ENCODE results near the gene TPI1.

The TPI1 gene

DNA sequence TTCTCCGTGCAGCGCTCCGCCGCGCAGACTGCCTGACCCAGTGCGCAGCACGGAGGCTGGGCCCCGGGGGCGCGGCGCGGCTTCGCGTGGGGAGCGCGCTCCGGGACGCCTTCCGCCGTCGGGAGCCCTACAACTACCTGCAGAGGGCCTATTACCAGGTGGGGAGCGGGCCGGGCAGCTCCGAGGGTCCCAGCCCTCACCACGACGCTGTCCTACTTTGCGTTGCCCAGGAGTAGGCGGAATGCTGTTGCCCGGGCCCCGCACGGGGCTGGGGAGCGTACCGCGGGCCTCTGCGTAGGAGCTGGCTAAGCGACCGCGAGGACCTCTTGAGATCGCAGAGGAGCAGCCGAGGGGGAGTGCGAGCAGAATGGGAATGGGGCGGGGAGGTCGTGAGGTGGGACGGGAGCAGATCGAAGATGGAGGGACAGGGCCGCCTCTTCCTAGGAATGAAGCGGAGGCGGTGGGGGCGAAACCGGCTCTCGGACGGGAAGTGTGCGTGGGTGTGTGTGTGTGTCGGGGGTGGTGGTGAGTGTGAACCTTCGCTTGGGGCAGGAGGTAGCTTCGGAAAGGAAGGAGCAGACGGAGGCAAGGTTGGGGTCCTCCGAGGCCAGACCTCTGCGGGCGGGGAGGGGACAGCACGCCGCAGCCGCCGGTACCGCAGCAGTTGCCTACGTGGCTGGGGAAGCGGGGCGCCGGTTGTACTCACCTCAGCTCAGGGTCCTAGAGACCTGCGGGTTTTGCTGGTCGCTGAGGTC, 38.4 kb upstream of the TPI1 start:
- no peak for DNase-seq (ENCODE audit: low read depth in 2 of 2, low spot score in 1 of 2)

DNA sequence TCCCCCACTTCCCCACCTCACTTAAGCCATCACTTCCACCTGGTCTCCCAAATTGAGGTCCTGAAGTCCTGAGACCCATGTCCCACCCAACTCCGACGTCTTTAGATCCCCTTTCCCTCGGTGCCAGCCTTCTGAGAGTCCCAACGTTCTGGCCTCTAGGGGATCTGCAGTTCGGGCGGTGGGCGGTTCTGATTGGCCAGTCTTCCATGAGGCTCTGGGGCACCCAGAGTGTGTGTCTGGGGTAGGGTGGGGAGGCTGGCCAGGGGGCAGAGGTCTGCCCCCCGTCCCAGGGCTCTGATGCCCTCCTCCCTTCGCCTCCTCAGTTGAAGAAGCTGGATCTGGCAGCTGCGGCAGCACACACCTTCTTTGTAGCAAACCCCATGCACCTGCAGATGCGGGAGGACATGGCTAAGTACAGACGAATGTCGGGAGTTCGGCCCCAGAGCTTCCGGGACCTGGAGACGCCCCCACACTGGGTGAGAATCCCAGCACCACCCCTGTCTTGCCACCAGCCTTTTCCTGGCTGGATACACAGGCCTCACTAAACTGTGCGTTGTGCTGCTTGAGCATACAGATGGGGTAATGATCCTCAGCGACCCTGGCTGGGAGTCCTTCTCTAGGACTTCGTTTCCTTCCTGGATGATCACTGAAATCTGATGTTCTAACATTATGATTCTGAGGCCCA, 37.7 kb upstream of the TPI1 start:
- DNase-seq (ENCODE audit: low read depth in 2 of 2, low spot score in 1 of 2), result no peak

DNA sequence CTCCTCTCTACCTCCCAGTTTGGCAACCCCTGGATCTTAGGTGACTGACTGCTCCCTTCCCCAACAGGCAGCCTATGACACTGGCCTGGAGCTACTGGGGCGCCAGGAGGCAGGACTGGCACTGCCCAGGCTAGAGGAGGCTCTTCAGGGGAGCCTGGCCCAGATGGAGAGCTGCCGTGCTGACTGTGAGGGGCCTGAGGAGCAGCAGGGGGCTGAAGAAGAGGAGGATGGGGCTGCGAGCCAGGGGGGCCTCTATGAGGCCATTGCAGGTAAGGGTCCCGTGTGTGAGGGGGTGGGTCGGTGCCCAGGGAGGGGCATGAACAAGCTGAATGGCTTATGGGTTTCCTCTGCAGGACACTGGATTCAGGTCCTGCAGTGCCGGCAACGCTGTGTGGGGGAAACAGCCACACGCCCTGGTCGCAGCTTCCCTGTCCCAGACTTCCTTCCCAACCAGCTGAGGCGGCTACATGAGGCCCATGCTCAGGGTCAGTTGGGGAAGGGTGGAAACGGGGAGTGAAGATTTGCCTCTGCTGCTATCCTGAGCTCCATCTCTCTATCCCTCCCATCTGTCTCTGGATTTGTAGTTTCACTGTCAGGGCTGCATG, 36.9 kb upstream of the TPI1 start:
- no peak for DNase-seq (ENCODE audit: low read depth in 2 of 2, low spot score in 1 of 2)

DNA sequence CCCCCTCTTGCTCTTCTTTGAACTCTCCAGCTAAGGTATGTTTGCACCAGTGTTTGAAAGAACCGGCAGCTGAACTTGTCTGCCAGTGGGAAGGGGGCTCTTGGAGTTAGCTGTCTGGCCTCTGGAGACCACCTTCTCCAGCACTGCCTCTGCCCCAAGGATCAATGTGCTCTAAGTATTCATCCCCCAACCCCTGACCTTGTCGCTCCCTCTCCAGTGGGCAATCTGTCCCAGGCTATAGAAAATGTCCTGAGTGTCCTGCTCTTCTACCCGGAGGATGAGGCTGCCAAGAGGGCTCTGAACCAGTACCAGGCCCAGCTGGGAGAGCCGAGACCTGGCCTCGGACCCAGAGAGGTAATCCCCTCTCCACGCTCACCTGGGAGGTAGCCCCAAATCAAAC, 36.3 kb upstream of the TPI1 start:
- no peak for DNase-seq (ENCODE audit: low read depth in 2 of 2, low spot score in 1 of 2)

DNA sequence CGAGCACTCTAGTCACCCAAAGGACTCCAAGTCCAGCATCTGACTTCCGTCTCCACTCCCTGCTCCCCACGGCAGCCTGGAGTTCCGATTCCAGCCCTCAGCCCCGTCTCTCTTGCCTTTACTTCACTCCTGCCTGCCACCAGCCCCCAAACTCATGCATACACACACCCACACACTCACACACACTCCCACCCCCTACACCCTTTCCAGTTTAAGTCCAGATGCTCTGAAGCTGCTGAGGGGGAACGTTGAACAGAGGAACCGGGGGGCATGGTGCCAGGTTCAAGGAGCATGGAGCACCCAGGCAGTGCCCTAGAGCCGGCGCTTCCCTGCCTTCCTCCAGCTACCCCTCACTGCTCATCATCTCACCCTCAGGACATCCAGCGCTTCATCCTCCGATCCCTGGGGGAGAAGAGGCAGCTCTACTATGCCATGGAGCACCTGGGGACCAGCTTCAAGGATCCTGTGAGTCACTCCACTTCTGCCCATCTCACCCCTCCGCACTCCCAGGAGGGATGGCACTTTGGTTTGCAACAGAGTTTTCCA, 35.8 kb upstream of the TPI1 start:
- DNase-seq (ENCODE audit: low read depth in 2 of 2, low spot score in 1 of 2), result no peak

DNA sequence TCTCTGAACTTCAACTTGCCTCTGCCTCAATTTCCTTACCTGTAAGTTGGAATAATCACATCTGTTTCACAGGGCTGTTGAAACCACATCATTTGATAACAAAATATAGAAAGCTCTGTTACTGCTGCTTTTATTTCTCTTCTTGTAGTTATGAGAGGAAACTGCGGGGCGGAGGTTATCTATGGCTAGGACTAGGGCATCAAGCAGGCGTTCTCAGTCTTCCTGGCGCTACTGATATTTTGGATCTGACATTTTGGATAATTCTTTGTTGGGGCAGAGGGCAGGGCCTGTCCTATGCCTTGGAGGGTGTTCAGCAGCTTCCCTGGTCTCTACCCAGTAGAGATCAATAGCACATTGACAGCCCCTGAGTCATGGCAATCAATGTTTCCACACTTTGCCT, 35.2 kb upstream of the TPI1 start:
- no peak for DNase-seq (ENCODE audit: low read depth in 2 of 2, low spot score in 1 of 2)

DNA sequence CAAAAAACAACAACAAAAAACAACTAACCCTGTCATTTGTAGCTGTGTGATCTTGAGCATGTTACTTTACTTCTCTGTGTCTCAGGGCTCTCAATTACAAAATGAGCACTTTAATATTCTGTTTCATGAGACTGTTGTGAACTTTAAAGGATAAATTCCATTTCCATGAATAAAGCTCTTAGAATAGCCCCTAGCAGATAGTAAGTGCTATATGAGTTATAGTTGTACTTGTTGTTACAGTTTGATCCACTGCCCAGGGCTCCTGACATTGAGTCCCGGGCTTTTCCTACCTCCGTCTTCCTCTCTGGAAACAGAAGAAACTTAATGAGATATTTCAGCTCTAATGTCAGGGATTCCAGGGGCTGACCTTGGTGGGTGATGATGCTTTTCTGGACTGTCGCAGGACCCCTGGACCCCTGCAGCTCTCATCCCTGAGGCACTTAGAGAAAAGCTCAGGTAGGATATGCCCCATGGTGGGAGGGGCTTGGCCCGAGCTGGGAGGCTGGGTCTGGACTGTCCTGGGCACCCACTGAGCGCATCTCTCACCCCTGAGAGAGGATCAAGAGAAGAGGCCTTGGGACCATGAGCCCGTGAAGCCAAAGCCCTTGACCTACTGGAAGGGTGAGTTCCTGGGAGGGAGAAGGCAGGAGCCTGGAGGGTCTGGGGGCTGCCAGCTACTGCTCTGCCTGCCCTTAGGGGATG, 34.0 kb upstream of the TPI1 start:
- no peak for DNase-seq (ENCODE audit: low read depth in 2 of 2, low spot score in 1 of 2)

DNA sequence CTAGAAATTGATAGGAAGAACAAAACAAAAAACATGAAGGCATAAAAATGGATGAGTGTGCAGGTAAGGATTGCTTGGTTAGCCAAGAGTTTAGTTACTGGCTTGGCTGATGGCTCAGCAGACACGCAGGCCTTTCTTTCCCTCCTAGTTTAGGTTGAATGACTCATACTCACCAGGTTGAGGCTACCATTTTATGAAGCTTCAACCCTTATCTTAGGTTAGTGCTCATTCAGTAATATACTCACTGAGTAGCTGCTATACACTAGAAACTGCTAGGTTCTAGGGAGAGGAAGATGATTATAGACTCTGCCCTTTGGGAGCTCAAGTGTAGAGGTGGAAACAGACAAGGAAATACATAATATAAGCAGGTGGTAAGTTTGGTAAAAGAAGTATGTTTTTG, 33.1 kb upstream of the TPI1 start:
- no peak for DNase-seq (ENCODE audit: low read depth in 2 of 2, low spot score in 1 of 2)

DNA sequence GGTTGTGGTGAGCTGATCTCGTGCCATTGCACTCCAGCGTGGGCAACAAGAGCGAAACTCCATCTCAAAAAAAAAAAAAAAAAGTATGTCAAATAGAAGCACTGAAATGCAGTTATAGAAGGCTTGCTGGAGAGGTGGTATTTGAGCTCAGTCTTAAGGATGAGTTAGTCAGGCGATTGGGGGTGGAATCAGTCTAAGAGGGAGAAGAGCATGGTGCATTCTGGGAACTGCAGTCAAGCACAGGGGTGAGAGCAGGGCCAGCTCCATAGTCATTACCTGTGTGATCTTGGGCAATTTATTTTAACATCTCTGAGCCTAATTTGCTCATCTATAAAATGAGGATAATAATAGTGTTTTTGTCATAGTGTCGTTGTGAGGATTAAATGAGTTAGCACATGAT, 32.5 kb upstream of the TPI1 start:
- no peak for DNase-seq (ENCODE audit: low read depth in 2 of 2, low spot score in 1 of 2)

DNA sequence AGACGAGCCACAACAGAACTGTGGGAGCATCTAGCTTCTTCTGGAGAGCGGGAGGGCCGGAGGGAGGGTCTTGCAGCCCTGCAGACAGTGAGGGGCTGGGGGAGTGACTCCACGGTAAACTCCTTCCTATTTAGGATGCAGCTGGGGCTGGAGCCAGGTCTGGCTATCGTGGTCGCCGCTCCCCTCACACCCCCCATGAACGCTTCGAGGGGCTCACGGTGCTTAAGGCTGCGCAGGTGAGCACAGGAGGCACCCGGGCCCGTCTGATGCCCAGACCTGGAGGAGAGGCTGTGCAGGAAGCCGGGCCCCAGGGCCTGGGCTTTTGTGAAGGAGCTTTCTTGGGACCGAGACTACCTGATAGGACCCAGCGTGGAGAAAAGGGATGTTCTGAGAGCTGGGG, 30.5 kb upstream of the TPI1 start:
- DNase-seq (ENCODE audit: low read depth in 2 of 2, low spot score in 1 of 2), result no peak

DNA sequence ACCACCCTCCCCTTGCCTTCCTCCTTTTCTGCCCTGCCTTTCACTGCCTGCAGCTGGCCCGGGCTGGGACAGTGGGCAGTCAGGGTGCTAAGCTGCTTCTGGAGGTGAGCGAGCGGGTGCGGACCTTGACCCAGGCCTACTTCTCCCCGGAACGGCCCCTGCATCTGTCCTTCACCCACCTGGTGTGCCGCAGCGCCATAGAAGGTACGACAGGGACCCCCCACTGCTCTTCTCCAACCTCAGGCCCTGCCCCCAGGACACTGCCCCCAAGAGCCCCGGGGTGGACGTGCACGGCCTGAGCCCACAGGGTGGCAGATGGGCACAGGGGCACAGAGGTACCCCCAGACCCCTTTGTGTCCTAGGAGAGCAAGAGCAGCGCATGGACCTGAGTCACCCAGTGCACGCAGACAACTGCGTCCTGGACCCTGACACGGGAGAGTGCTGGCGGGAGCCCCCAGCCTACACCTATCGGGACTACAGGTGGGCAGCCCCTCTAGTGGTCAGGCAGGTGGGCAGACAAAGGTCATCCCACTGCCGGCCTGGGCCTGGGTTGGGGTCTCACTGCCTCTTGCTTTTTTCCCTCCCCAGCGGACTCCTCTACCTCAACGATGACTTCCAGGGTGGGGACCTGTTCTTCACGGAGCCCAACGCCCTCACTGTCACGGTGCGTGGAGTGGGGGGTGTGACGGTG, 29.8 kb upstream of the TPI1 start:
- no peak for DNase-seq (ENCODE audit: low read depth in 2 of 2, low spot score in 1 of 2)

DNA sequence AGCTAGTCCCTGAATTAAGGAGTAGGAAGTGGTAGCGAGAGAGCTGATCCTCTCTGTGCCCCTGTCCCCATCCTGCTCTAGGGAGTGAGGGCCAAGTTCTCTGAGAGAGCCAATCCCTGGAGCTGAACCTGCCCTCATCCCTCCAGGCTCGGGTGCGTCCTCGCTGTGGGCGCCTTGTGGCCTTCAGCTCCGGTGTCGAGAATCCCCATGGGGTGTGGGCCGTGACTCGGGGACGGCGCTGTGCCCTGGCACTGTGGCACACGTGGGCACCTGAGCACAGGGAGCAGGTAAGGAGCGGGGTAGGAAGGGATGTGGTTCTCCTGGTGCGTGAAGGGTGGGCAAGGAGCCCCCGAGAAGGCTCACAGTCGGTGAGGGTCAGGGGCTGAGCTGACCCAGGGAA, 28.5 kb upstream of the TPI1 start:
- no peak for DNase-seq (ENCODE audit: low read depth in 2 of 2, low spot score in 1 of 2)

DNA sequence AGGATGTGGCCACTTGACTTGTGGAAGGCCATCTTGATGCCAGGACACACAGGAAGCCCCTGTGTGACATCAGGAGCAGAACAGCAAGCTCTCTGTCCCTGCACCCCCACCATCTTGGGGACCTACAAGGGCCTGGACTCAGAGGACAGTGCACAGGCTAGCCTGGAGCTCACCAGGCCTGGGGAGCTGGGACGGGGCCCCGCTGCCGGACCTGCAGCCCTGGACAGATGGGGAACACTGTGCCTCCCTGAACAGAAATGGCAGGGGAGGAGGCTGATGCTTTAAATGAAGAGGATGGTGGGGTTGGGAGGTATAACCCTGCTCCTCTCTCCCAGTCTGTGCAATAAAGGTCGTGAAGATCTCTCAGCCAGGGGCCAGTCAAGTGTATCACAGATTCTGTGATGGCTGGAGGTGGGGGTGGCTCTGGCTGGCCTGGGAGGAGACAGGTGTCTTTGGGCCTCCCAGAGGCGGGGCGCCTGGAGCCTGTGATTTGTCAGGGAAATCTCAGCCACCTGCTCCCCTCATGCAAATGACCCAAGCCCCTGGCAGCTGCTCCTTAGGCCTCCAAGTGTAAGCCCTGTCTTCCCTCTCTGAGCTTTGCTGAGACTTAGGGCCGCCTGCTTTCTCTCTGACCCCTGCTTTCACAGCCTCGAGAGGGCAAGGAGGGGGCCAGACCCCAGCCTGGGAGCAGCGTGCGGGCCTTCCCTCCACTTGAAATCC, 27.7 kb upstream of the TPI1 start:
- no peak for DNase-seq (ENCODE audit: low read depth in 2 of 2, low spot score in 1 of 2)

DNA sequence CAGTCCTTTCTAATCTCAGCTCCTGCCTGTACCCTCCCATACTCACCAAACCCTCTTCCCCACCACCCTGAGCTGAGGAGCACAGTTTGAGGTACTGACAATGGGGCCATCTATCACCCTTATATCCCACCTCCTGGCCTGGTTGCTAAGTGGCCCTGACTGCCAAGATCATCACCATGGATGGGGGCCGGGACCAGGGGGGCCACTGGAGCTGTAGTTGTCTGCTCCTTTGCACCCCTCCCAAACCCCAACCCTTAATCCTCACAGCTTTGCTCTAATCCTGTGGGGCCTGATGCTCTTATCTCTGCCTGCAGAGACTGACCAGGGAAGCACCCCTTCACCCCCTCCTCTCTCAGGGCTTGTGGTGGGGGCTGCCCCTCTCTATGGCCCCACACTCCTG, 27.0 kb upstream of the TPI1 start:
- no peak for DNase-seq (ENCODE audit: low read depth in 2 of 2, low spot score in 1 of 2)

DNA sequence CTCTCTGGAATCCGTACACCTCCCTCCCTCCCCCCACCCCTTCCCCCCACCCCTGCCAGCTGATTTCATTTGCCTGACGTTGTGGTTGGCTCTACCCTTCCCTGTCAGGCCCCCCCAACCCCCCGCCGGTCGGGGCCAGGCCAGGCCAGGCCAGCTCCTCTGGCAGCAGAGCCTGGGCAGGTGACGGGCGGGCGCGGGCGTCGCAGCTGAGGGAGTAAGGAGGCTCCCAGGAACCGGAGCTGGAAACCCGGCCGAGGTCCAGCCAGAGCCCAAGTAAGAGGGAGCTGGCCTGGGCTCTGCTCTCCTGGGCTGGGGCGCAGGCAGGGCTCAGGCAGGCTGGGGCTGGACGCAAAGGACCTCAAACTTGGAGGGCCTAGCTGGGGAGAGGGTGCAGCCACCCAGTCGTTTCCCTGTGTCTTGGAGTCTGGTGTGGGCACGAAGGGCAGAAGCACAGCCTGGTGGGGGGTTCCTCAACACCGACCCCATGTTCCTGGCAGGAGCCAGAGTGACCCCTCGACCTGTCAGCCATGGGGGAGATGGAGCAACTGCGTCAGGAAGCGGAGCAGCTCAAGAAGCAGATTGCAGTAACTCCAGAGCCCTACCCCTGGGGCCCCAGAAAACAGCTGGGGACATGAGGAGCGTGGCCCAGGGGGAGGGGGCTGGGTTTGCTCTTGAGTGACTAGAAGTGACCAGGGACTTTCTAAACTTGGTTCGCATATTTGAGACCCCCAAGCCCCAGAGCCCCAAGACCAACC, 26.4 kb upstream of the TPI1 start, which contains the start of gene GNB3:
Gene GNB3, plus strand, starts transcription at position 165 of the 755 bp plus-strand sequence. Its CDS starts 363 bp downstream, at position 528.
- DNase-seq (ENCODE audit: low read depth in 2 of 2, low spot score in 1 of 2), result no peak

DNA sequence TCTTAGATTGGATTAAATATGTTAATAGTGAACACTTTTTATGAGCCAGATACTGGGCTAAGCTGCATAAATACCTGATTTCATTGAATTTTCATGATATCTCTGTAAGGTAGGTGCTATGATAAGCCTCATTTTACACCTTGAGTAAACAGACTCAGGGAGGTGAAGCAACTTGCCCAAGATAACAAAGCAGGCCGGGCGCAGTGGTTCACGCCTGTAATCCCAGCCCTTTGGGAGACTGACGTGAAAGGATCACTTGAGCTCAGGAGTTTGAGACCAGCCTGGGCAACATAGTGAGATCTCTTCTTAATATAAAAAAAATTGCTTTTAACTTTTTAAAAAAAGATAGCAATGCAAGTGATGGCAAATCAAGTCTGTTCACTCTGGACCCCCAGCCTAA, 25.3 kb upstream of the TPI1 start:
- DNase-seq (ENCODE audit: low read depth in 2 of 2, low spot score in 1 of 2), result no peak

DNA sequence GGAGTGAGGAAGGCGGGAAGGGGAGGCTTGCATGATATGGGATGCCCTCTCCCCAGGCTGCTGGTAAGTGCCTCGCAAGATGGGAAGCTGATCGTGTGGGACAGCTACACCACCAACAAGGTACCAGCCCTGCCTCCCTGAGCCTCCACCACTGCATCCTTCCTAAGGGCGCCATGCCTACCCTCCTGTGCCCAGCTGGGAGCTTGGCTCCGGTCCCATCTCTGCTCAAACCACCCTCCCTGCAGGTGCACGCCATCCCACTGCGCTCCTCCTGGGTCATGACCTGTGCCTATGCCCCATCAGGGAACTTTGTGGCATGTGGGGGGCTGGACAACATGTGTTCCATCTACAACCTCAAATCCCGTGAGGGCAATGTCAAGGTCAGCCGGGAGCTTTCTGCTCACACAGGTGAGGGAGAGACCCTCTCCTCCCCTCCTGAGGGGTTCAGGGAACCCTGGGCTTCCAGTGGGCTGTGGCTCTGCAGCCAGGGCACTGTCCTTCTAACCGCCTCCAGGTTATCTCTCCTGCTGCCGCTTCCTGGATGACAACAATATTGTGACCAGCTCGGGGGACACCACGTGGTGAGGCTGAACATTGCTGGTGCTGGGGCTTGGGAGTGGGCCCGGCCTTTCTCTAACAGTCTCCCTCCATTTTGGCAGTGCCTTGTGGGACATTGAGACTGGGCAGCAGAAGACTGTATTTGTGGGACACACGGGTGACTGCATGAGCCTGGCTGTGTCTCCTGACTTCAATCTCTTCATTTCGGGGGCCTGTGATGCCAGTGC, 24.0 kb upstream of the TPI1 start:
- no peak for DNase-seq (ENCODE audit: low read depth in 2 of 2, low spot score in 1 of 2)

DNA sequence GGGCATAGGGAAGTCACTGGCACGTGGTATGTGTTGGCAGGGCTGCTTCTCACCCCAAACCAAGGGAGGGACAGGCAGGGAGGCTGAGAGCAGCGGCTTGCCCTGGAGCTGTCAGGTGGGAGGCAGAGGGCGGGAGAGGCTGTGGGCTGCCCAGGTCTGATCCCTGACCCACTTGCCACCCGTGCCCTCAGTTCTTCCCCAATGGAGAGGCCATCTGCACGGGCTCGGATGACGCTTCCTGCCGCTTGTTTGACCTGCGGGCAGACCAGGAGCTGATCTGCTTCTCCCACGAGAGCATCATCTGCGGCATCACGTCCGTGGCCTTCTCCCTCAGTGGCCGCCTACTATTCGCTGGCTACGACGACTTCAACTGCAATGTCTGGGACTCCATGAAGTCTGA, 21.9 kb upstream of the TPI1 start:
- no peak for DNase-seq (ENCODE audit: low read depth in 2 of 2, low spot score in 1 of 2)
